Type B pancreatic cell (in vitro differentiated cells): ENCODE results near the gene PRSS56. TPM values are rescaled to one million over a fixed set of nuclear protein-coding genes. Genes with fewer than 3 reads are reported as not detected.

Experiments used
- DNase-seq: peaks from one replicate; pipeline ENCODE4 v3.0.0; 2021; ENCODE audit warnings: mixed read lengths; ENCODE audit not compliant: unreplicated experiment; ENCODE audit errors: extremely low spot score
- H3K27ac Mint-ChIP-seq: 2 replicates; pipeline ENCODE4 v1.8.0; 2021; ENCODE audit warnings: mild to moderate bottlenecking, mixed read lengths
- H3K27me3 Mint-ChIP-seq: 2 replicates; pipeline ENCODE4 v1.8.0; 2021; ENCODE audit warnings: mixed read lengths
- H3K36me3 Mint-ChIP-seq: 2 replicates; pipeline ENCODE4 v1.8.0; 2021; ENCODE audit warnings: mixed read lengths
- H3K4me1 Mint-ChIP-seq: one replicate; pipeline ENCODE4 v1.8.0; 2021; ENCODE audit warnings: mixed read lengths; ENCODE audit not compliant: unreplicated experiment
- H3K4me3 Mint-ChIP-seq: 2 replicates; pipeline ENCODE4 v1.8.0; 2021; ENCODE audit warnings: mild to moderate bottlenecking, mixed read lengths
- H3K9me3 Mint-ChIP-seq: 2 replicates; pipeline ENCODE4 v1.8.0; 2021; ENCODE audit warnings: mixed read lengths
- CTCF ChIP-seq: fragments of 200-600 bp; sonication (generic); conservative IDR thresholded peaks from 2 replicates; pipeline ENCODE4 v1.5.0; 2021; ENCODE audit warnings: antibody characterized with exemption, mild to moderate bottlenecking
- total RNA-seq: library from RNA; stranded (reverse); gene quantifications from 2 replicates; pipeline ENCODE4 v1.2.1, GENCODE V29; 2021; ENCODE audit warnings: low replicate concordance

PRSS56 gene
- total RNA-seq, 1 donor from 2014 or later: 0.34 TPM

DNA sequence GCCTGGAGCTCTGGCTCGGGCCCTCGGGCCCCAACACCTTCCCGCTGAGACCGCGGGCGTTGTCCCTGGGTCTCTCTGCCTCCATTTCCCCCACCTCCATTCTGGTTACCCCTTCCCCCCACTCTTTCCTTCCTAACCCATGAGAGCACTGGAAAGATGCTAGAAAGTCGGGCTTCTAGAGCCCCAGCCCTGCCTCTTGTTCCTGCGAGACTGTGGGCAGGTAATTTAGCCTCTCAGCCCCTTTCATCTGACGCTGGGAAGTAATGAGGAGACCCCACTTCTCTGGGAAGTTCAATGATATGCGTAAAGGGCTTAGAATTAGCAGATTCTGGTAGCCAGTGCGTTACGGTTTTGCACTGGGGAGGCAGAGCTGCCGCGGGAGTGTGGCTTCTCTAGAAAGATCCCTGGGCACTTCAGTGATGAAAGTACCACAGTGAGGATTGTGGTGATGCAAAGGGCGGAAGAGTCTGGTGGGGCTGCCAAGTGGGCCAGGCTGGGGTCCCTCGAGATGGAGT is 16.3 kb upstream of the PRSS56 start:
- H3K36me3 Mint-ChIP-seq: no peaks in the 10 kb centered on the region
- H3K27ac Mint-ChIP-seq: peak overlapping the region; percentile 50
- DNase-seq: no peak
- no peaks in the 10 kb centered on the region for H3K9me3 Mint-ChIP-seq
- peaks cover 65% of the 10 kb centered on the region for H3K27me3 Mint-ChIP-seq
- peak overlapping the region; percentile 66 for H3K4me3 Mint-ChIP-seq
- TF ChIP-seq CTCF: no peak
- peaks cover 9% of the 10 kb centered on the region for H3K4me1 Mint-ChIP-seq

DNA sequence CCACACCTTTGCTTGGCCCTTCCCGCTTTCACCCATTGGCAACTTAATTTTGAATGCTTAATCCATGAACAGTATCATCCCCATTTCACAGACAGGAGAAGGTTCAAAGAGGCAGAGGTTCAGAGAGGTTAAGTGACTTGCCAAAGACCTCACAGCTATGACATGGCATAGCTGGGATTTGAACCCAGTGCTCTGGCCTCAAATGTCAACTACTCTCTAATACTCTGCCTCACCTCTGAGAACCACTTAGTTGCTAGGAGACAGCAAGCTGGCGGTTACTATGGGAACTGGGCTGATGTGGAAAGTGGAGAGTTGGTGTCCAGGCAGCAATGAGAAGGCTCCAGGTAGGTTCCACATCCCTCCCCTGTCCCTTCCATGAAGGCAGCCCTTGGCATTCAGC is 15.8 kb upstream of the PRSS56 start:
- H3K27me3 Mint-ChIP-seq: peaks cover 65% of the 10 kb centered on the region
- H3K4me3 Mint-ChIP-seq: no peak overlapping the region

GRCh38 chr2:232505856-232506255 is 14.3 kb upstream of the PRSS56 start:
- no peak overlapping the region for H3K27ac Mint-ChIP-seq
- TF ChIP-seq CTCF: no peak
- H3K4me3 Mint-ChIP-seq: no peak overlapping the region
- peaks cover 67% of the 10 kb centered on the region for H3K27me3 Mint-ChIP-seq
- no peaks in the 10 kb centered on the region for H3K36me3 Mint-ChIP-seq
- no peaks in the 10 kb centered on the region for H3K9me3 Mint-ChIP-seq
- DNase-seq: no peak
- H3K4me1 Mint-ChIP-seq: peaks cover 9% of the 10 kb centered on the region

More for the DNA sequence above, 15.8 kb upstream of the PRSS56 start:
- Mint-ChIP-seq H3K4me1 (peaks cover 9% of the 10 kb centered on the region), H3K36me3 (no peaks in the 10 kb centered on the region), H3K27ac (peak overlapping the region; percentile 50), H3K9me3 (no peaks in the 10 kb centered on the region)
- TF ChIP-seq CTCF: no peak
- DNase-seq: no peak

- peaks cover 65% of the 10 kb centered on the region for H3K27me3 Mint-ChIP-seq
Observed at GRCh38 chr2:232506709-232507108, 13.5 kb upstream of the PRSS56 start.

GRCh38 chr2:232508251-232508650 is 11.9 kb upstream of the PRSS56 start:
- no peak for DNase-seq
- peaks cover 58% of the 10 kb centered on the region for H3K27me3 Mint-ChIP-seq
- H3K9me3 Mint-ChIP-seq: no peaks in the 10 kb centered on the region
- H3K27ac Mint-ChIP-seq: no peak overlapping the region
- no peak for TF ChIP-seq CTCF
- H3K4me3 Mint-ChIP-seq: no peak overlapping the region
- no peaks in the 10 kb centered on the region for H3K36me3 Mint-ChIP-seq
- H3K4me1 Mint-ChIP-seq: peaks cover 10% of the 10 kb centered on the region

More at GRCh38 chr2:232506709-232507108, 13.5 kb upstream of the PRSS56 start:
- Mint-ChIP-seq H3K36me3 (no peaks in the 10 kb centered on the region), H3K4me1 (peaks cover 9% of the 10 kb centered on the region), H3K27ac (no peak overlapping the region), H3K4me3 (no peak overlapping the region), H3K9me3 (no peaks in the 10 kb centered on the region)
- TF ChIP-seq CTCF: no peak
- DNase-seq: no peak
